Activated CD4-positive, CD25-positive, alpha-beta regulatory T cell treated with anti-CD3 and anti-CD28 coated beads, Interleukin-2, amount 50 U/mL, for 24 hours (primary cell): Measurements from ENCODE around the gene EMC1.
A peak's percentile ranks its signal among the peaks of the same experiment; 100 is the strongest.
"Not testable (repeated sequence)": the region's sequence is repeated elsewhere in the genome, so short reads cannot be mapped to it uniquely, and the experiment has no call there.

Source experiments
- ATAC-seq, 2 donors: fragments of 150-1000 bp; cut with Tn5 transposase; one replicate each; pipeline ENCODE4 v1.10.0; 2021; ENCODE audit warnings: mild to moderate bottlenecking in 1 of 2, moderate library complexity in 1 of 2

Gene EMC1

DNA sequence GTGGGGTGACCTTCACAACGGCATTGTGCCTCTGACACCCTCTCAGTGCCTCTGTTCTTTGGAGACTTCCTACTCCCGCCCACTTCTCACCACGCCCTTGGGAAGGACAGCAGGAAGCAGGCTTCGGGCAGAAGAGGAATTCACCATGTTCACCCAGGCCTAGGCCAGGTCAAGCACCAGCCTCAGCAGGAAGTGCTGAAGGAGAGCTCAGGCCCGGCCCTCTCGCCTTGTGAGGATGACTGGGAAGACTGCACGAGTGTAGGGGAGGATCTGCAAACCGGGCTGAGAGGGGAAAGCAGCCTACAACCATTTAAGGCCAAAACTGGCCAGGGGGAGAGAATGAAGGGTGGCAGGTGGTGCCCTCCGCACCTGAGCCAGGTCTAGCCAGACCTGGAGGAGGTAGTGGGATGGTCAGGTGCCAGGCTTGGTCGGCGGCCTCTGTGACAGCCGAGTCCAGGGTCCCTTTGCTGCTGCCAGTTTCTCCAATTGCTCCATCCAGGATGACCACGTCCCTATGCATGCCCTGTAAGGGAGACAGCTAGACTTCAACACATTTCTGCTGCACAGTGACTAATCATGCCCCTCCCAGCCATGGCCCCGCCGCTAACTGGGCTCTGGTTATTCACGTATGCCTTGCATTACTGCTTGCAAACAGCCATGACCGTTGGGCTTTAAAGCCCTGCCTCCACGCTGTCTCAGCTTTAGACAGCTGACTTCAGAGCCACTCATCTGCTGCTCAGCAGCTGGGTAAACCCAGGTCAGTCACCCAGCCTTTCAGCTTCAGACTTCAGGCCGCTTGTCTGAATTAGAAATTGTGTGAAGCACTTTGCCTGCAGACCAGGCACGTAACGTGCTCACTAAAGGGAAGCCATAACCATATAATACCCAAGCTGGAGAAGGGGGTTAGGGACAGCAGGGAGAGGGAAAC is 9.2 kb upstream of the EMC1 start:
- no peak for ATAC-seq

GRCh38 chr1:19258353-19258752 is 7.0 kb upstream of the EMC1 start:
- ATAC-seq, result no peak

DNA sequence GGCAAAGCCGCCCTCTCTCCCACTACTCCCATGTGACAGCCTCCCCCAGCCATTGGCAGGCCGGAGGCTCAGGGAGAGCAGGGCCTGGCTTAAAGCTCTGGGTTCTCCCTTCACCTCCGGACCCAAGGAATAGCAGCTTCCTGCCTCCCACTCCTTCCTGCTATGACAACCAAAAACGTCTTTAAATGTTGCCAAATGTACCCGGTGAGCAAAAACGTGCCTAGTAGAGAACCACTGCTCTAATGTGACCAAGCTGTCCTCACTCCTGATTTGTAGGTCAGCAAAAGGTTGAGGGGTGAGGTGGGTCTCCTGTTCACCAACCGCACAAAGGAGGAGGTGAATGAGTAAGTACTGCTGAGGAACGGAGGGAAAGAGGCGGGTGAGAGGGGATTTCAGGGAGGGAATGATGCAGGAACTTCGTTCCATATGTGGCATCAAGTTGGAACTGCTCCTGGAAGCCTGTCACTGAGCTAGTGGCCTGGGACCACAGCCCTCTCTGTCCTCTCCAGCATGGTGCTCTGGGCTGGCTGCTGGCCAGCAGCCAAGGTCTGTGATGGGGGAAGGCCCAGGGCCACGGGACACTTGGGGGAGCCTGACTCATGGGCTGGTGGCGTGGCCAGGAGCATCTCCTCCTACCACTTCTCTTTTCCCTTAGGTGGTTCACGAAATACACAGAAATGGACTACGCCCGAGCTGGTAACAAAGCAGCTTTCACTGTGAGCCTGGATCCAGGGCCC is 6.0 kb upstream of the EMC1 start:
- peak; percentile 16 to 42 for ATAC-seq

DNA sequence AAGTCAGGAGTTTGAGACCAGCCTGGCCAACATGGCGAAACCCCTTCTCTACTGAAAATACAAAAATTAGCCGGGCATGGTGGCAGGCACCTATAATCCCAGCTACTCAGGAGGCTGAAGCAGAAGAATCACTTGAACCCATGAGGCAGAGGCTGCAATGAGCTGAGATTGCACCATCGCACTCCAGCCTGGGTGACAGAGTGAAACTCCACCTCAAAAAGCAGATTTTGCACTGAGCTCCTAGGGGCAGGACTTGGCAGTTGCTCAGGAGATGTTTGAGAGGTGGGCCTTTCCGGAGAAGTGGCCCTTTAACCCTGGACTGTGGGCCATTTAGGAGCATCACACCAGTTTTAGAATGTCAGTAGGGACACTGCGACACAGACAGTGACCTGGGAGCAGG is 5.0 kb upstream of the EMC1 start:
- not testable (repeated sequence) for ATAC-seq

DNA sequence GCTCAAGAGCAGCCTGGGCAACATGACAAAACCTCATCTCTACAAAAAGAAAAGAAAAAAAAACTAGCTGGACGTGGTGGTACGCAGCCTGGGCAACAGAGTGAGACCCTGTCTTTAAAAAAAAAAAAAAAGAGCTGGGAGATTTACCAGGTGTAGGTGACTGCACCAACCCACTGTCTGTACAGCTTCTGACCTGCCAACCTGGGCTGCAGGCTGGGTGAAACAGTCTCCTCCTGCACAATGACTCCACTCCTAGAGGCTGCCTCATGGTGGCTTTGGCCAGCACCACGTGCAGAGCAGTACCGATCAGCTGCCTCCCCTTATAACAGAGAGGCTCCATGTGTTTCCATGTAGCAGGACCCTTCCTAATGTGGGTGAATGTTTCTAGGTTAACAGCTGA is 4.0 kb upstream of the EMC1 start:
- ATAC-seq, result no peak

GRCh38 chr1:19254416-19254815 is 3.1 kb upstream of the EMC1 start:
- no peak for ATAC-seq

DNA sequence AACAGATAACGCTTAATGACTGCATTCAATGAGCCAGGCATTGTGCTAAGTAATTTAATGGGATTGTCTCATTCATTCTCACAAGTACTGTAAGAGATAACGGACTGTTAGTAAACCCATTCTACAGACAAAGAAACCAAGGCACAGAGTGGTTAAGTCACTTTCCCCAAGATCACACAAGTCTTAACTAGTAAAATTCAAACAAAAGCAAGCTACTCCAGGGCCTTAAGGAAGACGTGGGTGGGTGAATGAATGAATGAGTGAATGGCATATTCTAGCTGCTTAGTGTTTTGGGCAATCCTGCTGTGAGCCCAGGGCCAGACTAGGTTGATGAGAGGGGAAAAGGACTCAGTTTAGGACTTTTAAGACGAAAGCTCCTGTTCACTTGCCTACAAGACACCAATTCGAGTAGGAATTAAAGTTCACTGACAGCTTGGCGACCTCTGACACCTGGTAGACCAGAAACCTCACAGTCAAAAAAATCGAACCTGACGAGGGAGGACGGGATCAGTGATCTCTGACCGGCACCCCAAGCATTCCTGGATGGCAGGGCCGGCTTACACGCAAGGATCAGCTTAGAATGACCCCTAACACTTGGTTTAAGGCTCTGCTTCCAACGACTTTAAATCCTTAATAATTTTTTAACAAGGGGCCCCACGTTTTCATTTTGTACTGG is 557 bp downstream of the EMC1 start:
- no peak for ATAC-seq

GRCh38 chr1:19240673-19241538 is 10.4 kb downstream of the EMC1 start:
- ATAC-seq, result peak; percentile 85 to 92

GRCh38 chr1:19239876-19240275 is 11.4 kb downstream of the EMC1 start:
- no peak for ATAC-seq

DNA sequence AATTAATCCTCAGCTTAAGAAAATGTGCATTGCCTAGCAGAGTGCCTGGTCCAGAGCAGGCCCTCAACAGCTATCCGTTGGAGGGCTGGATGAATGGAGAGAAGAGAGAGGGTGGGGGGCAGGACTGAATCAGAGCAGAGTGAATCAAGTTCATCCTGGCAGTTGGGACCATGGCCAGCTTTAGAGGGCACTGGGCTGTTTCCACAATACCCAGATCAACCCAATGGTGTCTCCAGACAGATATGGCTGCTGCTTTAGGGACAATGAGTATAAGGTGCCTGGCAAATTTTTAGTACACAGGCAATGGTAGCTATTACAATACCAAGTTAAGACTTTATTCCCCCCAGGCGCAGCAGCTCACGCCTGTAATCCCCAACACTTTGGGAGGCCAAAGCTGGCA is 17.1 kb downstream of the EMC1 start:
- ATAC-seq, result no peak

DNA sequence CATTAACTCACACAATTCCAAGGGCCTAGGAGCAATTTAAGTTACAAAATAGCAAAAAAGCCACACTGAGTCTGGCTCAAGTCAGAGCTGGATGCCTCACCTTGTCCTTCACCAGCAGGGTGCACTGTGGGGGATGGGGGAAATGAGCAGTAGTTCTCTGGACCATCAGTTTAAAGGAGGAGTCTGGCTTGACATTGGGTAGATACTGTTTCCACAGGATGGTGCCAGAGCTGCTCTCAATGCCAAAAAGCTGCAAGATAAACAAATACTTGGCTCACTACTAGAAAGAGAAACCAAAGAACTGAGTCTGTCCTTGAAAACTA is 18.8 kb downstream of the EMC1 start:
- no peak for ATAC-seq

DNA sequence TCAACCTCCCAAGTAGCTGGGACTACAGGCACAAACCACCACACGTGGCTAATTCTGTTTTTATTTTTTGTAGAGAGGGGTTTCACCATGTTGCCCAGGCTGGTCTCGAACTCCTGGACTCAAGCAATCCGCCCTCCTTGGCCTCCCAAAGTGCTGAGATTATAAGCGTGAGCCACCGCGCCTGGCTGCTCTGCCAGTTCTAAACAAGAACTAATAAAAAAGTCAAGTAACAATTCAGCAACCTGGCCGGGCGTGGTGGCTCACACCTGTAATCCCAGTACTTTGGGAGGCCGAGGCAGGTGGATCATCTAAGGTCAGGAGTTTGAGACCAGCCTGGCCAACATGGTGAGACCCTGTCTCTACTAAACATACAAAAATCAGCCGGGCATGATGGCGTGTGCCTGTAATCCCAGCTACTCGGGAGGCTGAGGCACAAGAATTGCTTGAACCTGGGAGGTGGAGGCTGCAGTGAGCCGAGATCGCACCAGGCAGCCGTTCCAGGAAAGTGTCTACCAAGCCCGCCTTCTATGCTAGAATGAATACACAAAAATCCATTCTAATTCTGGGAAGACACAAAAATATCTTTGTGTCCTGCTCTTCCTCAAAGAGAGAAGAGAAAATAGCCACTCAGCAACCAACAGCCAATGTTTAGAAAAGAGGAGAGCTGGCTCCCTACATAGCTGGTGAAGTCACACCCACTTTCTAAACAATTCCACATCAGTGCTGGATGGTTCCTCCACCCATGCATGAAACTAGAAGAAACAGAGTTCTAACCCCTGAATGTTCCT is 19.4 kb downstream of the EMC1 start:
- not testable (repeated sequence) for ATAC-seq

GRCh38 chr1:19229828-19230325 is 21.4 kb downstream of the EMC1 start:
- ATAC-seq, result no peak

- no peak for ATAC-seq
Observed at GRCh38 chr1:19229229-19229628, 22.1 kb downstream of the EMC1 start.

DNA sequence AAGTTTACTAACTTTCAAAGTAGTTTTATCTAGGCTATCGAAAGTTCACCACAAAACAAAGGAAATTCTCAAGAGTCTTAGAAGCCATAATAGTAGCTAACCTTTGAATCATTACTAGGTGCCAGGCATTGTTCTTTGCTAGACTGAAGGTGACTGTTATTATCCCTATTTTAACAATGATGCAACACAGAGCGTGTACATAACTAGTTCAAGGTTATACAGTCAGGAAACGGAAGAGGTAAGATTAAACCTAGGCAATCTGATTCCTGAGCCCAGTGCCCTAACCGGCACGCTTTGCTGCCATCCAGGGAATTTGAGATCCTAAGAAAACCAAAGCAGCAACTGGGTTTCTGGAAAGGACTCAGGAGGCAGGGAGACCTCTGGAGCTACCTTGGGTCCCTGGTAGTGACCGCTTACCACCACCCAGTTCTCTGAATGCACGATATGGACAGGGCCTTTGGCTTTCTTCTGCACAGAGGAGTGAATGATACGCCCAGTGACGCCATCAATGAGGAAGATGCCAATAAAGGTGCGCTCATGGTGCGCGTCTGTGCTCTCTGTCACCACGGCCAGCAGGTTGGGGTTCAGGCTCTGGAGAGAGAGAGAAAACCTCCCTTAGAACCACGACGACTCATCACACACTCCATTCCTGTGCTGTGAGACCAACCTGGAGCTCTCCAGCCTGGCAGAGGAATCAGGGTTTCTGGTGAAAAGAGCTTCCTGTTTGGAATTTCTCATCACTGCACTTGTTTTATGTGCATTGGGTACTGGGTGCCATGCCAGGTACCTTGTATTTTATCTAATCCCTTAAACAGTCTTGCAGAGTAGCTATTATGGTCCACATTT is 28.1 kb downstream of the EMC1 start:
- no peak for ATAC-seq

- no peak for ATAC-seq
Observed at GRCh38 chr1:19222573-19222972, 28.8 kb downstream of the EMC1 start.

DNA sequence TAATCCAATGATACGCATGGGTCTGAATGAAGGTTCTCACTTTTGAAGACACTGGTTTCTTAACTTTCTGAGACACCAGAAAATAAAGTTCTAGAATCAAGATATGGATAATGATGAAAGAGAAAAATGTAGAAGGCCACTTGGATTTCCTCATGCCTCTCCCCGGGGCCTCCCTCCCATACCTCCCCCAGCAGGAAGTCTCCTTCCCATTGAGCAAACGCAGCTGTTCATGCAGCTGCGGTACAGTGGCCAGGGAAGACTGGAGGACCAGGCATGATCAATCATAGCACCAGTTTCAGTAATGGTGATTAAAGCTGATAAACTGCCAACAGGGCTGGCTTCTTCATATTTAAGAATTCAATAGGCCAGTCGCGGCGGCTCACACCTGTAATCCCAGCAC is 30.3 kb downstream of the EMC1 start:
- no peak for ATAC-seq

- no peak for ATAC-seq
Observed at GRCh38 chr1:19220080-19220846, 31.1 kb downstream of the EMC1 start.

GRCh38 chr1:19219451-19219850 is 31.9 kb downstream of the EMC1 start:
- no peak for ATAC-seq

DNA sequence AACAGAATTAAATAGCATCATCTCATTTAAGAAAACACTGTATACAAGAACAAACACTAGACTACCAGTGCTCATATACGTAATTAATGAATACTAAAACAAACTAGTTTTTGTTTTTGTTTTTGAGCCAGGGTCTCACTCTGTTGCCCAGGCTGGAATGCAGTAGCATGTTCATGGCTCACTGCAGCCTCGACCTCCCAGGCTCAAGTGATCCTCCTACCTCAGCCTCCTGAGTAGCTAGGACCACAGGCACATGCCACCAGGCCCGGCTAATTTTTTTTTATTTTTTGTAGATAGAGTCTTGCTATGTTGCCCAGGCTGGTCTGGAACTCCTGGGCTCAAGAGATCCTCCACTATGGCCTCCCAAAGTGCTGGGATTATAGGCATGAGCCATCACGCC is 34.7 kb downstream of the EMC1 start:
- not testable (repeated sequence) for ATAC-seq
